Activated naive CD4-positive, alpha-beta T cell treated with Interleukin-2 at 50 U/mL for 16 hours (primary cell): Measurements from ENCODE around the gene PPP6R2.
A peak's percentile ranks its signal among the peaks of the same experiment; 100 is the strongest.
"Not testable (repeated sequence)": the region's sequence is repeated elsewhere in the genome, so short reads cannot be mapped to it uniquely, and the experiment has no call there.

Source experiments
- DNase-seq: peaks from one replicate; pipeline ENCODE4 v3.0.0-alpha.2; 2020

Gene PPP6R2

GRCh38 chr22:50346470-50346869, 3.3 kb downstream of the PPP6R2 start:
- no peak for DNase-seq

- no peak for DNase-seq
These were observed 4.0 kb downstream of the PPP6R2 start for GRCh38 chr22:50347157-50347556.

- no peak for DNase-seq
These were observed 4.9 kb downstream of the PPP6R2 start for GRCh38 chr22:50348058-50348457.

- no peak for DNase-seq
These were observed 13.1 kb downstream of the PPP6R2 start for GRCh38 chr22:50356186-50356585.

- no peak for DNase-seq
These were observed 14.1 kb downstream of the PPP6R2 start for GRCh38 chr22:50357222-50357621.

GRCh38 chr22:50357756-50358155, 14.6 kb downstream of the PPP6R2 start:
- no peak for DNase-seq

GRCh38 chr22:50360578-50360977, 17.5 kb downstream of the PPP6R2 start:
- no peak for DNase-seq

GRCh38 chr22:50361222-50361621, 18.1 kb downstream of the PPP6R2 start:
- no peak for DNase-seq

- DNase-seq = no peak
These were observed 18.6 kb downstream of the PPP6R2 start for GRCh38 chr22:50361688-50362087.

GRCh38 chr22:50363166-50363802, 20.2 kb downstream of the PPP6R2 start:
- no peak for DNase-seq

- DNase-seq = not testable (repeated sequence)
These were observed 20.7 kb downstream of the PPP6R2 start for GRCh38 chr22:50363803-50364194.

GRCh38 chr22:50367778-50368500, 24.8 kb downstream of the PPP6R2 start:
- no peak for DNase-seq

- no peak for DNase-seq
These were observed 28.0 kb downstream of the PPP6R2 start for GRCh38 chr22:50371101-50371648.

GRCh38 chr22:50376085-50376651, 33.0 kb downstream of the PPP6R2 start:
- DNase-seq = no peak

- DNase-seq = not testable (repeated sequence)
These were observed 38.0 kb downstream of the PPP6R2 start for GRCh38 chr22:50381021-50381555.

- DNase-seq = no peak
These were observed 53.7 kb downstream of the PPP6R2 start for GRCh38 chr22:50396751-50397370.

- not testable (repeated sequence) for DNase-seq
These were observed 54.4 kb downstream of the PPP6R2 start for GRCh38 chr22:50397371-50398060.

- DNase-seq = no peak
These were observed 55.9 kb downstream of the PPP6R2 start for GRCh38 chr22:50398831-50399648.

- peak; percentile 6 for DNase-seq
These were observed 56.7 kb downstream of the PPP6R2 start for GRCh38 chr22:50399751-50400331.

- DNase-seq = no peak
These were observed 57.3 kb downstream of the PPP6R2 start for GRCh38 chr22:50400406-50400805.

GRCh38 chr22:50400931-50401330, 57.8 kb downstream of the PPP6R2 start:
- DNase-seq = no peak
